MM.1S (cell line): ENCODE data around the gene GABRB3.

Source experiments
- CTCF ChIP-seq: fragments of 300-600 bp; sonication (generic); IDR thresholded peaks from 2 replicates; pipeline ENCODE4 v1.5.1; 2016; ENCODE audit warnings: antibody characterized with exemption, low read length, mixed read lengths
- EZH2 ChIP-seq: fragments of 300-600 bp; sonication (generic); optimal IDR thresholded peaks from 2 replicates; pipeline ENCODE3; 2017; ENCODE audit warnings: low read depth, mild to moderate bottlenecking, antibody characterized with exemption, low read length, mixed read lengths
- EZH2phosphoT487 ChIP-seq: fragments of 300-600 bp; sonication (generic); IDR thresholded peaks from 2 replicates; pipeline ENCODE4 v1.6.1; 2018; ENCODE audit warnings: antibody characterized with exemption, low read length

GRCh38 chr15:26713498-26713897 is 59.4 kb downstream of the GABRB3 start:
- TF ChIP-seq CTCF (no peak), EZH2phosphoT487 (no peak), EZH2 (no peak)
